Stimulated activated CD8-positive, alpha-beta memory T cell treated with anti-CD3 and anti-CD28 coated beads, Interleukin-4, amount 100 ng/mL, for 1 hour (primary cell): ENCODE data around the gene MRPL17.
A peak's percentile ranks its signal among the peaks of the same experiment; 100 is the strongest.
"Not testable (repeated sequence)": the region's sequence is repeated elsewhere in the genome, so short reads cannot be mapped to it uniquely, and the experiment has no call there.

Source experiments
- DNase-seq, 2 donors: peaks; one replicate each; pipeline ENCODE4 v3.0.0-alpha.2; 2020; ENCODE audit warnings: low read depth in 2 of 2, low spot score in 1 of 2

Gene MRPL17

DNA sequence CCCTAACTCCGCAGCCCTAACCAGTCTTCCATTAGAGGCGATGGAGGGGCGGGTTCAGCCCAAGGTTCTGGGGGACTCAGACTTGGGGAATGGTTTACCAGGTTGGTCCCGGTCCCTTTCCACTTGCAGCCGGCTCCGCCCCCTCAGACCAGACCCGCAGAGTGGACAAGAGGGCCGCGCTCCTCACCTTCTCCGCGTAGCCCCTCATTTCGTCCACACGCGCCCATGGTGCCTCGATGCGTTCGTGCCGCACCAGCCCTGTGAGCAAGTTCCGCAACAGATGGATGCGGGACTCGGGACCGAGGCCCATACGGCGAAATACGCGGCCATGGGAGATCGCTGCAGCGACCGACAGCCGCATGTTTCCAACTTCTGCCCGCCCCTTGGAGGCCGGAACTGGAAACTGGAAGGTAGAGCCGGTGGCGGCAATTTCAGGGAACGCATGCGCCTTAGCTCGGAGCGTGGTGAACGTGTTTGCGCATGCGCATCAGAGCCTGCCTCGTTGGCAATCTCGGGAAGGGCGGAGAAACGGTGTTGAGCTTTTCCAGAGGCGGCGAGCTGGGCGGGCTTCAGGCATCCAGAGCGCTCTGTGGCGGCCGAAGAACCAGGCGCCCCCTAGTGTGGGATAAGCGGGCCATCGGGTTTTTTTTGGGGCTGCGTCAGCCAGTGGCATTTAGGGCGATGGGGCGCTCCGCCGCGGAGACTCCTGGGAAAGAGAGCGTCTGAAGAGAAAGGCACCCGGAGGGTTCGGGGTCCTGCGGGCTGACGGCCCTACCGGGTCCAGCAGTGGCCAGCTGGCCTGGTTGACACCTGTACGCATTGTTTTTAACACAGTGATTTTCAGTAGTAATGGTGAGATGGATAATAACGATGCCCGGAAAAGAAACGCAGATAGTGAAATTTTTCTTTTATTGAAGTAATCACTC is at the start of gene MRPL17:
MRPL17 (minus strand) TSS at position 405 of the 926 bp plus-strand sequence; CDS start at position 361, 44 bp downstream.
- DNase-seq: peak; percentile 96 to 99

DNA sequence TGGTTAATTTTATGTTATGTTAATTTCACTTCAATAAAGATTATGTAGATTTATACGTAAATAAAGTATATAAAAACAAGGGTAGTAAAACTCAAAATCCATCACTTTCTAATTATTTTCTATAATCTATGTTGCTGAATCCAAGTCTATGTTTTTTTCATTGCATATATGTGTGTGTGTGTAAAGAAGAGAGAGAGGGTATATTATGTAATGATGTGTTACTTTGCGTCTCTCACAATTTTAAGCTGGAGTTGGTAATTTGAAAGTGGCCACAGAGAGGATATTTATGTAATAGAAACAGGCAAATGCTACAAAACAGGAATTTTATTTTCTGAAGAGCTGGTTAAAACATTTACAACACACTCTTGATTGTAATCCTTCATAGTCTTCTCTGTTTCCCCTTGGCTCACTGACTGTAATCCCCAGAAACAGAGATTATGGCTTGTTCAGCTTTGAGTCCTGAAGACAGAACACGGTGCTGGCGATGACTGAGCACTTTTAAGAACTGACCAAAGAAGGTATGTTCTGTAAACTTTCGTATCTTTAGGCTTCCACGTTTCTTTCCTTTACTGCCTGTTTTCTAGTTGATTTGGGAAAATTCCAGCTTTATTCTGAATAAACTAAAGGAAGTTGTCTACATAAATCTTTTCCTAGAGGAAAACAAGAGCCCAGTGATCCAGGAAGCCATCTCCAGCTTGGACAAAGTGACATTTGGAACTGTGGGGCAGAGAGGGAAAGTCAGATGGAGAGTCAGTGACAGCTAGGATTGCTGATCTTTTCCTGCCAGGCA is 45.0 kb upstream of the MRPL17 start:
- no peak for DNase-seq

DNA sequence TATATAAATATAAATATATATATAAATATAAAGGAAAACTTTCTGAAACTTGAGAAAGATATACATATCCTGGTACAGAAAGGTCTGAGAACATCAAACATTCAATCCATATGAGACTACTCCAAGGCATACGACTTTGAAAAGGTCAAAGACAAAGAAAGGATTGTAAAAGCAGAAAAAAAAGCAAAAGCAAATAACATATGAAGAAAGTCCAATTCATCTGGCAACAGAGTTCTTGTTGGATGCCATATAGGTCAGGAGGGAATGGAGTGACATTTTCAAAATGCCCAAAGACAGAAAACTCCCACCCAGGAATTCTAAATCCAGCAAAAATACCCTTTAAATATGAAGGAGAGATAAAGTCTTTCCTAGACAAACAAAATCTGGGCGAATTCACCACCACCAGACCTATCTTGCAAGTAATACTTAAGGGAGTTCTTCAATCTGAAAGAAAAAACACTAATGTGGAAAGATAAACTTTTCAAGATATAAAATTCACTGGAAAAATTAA is 42.3 kb upstream of the MRPL17 start:
- no peak for DNase-seq

DNA sequence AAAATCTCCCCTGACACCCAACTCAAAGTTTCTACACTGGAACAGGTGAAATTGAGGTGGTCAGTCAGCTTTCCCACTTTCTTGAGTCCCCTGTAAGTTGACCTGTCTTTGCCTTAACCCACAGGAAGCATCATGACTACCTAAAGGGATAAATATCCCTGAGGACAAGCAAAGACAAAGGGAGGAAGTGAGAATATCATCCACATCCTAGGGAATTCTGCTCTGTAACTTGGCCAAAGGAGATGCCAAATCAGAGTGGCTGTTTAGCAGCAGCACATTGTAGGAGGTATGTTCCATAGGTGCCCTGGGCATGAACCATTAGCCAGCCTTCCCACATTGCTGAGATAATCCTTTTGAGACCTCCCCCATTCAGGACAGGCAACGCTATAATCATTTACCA is 40.9 kb upstream of the MRPL17 start:
- no peak for DNase-seq

DNA sequence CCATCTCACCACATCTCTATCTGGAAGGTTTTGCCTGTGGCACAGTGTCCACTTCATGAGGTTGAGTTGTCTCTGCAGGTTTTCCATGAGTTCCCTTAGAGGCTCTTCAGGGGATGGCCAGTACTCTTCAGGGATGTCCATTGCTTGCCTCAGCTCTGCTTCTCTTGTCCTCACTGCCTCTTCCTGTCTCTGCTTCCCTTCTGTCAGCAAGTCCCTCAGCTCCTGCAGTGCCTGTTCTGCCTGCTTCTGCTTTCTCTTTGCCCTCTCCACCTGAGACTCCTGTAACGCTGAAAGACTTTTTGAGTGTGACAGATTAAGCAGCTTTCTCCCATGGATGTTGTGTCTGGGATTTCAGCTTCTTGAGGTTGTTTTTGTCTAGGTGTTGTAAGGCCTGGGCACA is 38.2 kb upstream of the MRPL17 start:
- DNase-seq: no peak

DNA sequence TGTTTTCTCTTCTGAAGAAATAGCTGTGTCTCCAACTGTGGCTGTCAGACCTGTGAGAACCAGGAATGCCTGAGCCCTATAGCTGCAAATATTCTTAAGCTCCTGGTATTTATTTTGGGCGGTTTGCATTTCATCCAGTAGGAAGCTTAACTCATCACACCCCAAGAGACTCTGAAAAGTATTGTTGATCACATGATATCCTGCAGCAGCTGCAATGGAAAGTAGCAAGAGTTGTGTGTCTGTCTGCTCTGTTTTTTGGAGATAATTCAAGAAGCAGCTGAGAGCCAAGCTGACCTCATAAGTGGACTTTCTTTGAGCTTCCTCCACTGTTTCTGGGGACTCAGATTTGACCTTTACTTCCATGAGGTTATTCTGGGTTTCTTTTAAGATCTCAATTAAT is 36.4 kb upstream of the MRPL17 start:
- DNase-seq: no peak

DNA sequence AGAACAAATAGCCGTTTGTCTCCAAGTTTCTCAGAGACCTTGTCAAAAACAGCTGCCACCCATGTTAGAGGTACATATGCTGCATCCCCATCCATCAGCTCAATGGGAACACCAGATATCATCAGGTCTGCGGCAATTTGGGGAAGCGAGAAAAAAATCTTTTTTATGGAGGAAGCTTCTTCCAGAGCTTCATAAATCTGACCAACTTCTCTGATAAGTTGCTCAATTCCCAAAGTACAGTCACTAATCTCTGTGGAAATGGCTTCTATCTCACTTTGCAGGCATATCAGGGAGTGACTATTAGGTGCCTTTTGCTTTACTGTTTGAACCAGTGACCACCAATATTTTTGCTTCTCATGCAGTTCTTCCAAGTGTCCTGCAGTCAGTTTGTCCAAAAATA is 34.3 kb upstream of the MRPL17 start:
- no peak for DNase-seq

DNA sequence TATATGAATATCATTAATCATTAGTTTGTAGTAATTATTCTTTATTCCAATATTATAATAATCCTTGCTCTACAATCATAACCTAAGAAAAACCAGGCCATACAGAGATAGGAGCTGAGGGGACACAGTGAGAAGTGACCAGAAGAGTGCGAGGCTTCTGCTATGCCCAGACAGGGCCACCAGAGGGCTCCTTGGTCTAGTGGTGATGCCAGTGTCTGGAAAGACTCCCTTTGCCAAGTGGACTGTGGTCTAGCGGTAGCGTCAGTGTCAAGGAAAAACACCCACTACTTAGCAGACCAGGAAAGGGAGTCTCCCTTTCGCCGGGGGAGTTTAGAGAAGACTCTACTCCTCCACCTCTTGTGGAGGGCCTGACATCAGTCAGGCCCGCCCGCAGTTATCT is 28.4 kb upstream of the MRPL17 start:
- DNase-seq: peak in 1 of 2 donors; percentile 24

DNA sequence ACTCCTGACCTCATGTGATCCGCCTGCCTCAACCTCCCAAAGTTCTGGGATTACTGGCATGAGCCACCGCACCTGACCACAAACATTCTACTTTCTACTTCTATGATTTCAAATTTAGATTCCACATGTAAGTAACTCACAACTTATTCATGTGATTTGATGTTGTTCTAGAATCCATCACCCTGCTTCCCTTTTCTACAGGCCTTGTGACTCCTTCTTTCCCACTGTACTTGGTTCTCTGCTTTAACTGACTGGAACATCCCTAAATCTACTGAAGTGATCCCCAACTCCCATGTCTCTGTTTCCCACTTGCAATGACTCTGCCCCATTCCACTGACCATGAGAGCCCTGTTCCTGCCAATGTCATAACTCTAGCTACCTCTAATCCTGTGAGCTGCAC is 25.7 kb upstream of the MRPL17 start:
- DNase-seq: no peak

DNA sequence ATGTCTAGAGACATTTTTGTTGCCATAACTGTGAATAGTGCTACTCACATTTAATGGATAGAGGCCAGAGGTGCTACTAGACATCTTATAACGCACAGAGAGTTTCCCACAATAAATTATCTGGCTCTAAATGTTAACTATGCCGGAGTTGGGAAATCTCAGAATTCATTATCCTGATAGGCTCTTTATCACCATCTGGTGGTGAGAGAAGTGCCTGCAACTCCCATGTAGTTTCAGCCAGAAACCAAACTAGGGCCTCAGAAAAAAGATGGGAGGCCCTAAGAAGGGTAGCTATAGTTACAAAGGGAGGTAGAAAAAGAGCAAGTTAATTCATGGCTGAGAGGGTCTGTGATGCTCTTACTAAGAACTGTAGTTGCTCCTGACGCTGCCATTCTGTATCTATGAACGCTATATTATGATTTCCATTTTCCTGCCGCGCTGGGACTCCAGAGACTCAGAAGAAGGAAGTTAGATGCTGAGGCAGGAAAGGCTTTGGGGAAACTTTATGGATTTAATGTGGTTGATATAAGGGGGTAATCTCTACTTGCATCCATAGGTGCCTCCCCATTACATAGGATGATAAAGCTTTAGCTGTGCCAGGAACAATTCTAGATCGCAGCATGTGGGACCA is 22.9 kb upstream of the MRPL17 start:
- no peak for DNase-seq

DNA sequence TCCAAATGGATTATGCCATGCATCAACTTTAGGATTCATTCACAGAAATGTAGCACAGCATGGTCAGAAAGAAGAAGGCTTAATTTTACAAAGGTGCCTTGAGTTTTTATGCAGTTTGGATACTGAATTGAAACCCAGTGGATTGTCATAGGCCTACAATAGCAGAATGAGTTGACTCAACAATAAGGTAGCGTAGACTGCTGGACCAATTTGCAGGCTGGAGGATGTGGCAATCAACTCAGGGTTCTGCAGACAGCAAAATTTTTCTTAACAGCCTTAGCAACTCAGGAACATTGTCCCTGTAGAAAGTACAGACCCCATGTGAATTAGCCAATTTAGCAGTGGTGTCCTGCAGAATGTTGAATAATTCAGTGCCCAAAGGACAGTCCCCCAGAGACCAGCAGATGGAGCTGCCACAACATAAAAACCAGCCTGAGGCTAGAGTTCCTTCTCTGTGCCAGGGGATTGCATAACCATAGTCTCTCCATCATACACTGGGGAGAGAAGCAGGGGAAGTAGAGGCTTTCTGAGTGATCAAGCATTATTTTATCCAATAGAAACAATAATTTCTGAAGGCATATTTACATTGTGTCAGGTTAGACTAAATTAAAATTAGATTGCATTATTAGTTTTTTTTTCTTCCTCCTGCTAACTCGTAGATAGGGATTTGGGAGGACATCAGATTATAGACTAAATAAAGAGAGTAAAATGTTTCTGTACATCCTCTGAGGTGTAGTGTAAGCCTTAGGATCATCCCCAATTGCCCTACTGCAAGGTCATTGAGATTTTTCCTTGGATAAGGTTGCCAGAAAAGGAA is 20.3 kb upstream of the MRPL17 start:
- no peak for DNase-seq

DNA sequence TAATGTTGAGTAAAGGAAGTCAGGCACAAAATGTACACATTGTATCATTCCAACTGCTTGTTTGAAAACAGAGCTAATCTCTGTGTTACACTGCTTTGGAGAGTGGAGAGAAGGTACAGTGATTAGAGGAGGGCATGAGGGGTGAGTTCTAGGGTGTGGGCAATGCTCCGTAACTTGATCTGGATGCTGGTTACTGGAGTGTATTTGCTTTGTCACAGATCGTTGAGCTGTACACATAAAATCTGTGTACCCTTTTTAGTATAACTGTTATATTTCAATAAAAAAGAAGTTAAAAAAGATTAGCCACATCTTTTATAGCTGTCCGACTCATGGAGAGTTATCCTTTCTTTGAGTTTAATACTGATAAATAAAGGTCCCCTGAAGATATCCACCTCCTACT is 18.8 kb upstream of the MRPL17 start:
- not testable (repeated sequence) for DNase-seq

DNA sequence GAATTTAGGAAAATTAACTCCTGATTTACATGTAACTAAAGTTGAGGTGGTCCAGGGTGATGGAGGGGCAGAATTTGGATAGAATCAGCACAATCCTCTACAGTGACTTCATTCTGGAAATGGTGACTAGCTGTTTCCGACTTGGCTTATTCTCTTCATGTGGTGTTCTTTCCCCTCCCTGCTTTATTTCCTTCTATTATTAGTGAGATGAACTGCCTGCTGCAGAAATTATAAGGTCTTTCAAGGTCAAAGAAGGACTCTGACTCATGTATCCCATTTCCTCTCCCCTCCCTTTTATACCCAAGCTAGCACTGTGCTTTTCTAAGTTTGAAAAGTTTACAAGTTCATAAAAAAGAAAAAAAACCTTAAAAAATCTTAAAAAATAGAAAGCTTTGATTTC is 12.2 kb upstream of the MRPL17 start:
- DNase-seq: no peak

DNA sequence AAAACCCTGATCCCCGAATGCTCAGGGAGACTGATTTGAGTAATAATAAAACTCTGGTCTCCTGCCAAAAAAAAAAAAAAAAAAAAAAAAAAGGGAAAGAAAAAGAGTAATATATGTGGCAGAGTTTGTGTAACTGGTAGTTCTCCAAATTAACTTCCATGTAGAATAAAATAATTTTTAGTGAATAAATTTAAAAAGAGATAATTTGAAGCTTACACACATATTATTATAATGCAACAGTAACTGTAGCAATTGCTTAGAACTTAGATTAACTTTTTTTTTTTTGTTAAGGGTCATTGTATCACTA is 11.0 kb upstream of the MRPL17 start:
- DNase-seq: no peak

DNA sequence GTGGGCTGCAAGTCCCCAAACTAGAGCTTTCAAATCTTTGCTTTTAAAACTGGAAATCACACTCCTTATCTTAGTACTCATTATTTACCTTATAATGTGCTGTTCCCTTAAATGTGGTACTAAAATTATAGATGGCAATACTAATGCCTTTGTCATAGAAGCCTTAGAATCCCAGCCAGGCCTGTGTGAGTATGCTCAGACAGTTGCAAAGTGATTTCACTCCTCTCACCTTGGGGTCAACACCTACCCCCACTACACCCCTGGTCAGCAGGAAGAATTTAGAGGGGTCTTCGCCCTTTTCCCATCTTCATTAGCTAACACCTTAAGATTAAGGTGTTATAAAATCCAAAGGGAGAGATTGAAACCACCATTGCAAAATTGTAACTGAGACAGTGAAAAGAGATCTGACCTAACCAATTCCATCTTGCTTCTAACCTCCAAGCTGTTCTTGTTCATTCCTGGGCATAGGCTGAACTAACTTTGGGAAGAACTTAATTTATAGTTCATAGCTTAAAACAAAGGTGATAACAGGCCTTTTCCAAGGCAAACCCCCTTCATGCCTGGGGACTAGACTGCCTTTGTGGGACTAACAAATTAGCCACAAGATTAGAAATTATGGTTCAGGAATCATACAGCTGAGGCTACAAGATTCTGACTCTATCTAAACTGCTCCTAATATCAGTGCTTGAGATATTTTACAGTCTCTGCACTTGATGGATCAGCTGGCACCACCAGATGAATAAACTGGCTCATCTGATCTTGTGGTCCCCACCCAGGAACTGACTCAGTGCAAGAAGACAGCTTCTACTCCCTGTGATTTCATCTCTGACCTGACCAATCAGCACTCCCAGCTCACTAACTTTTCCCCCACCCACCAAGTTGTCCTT is 10.4 kb upstream of the MRPL17 start:
- DNase-seq: no peak

DNA sequence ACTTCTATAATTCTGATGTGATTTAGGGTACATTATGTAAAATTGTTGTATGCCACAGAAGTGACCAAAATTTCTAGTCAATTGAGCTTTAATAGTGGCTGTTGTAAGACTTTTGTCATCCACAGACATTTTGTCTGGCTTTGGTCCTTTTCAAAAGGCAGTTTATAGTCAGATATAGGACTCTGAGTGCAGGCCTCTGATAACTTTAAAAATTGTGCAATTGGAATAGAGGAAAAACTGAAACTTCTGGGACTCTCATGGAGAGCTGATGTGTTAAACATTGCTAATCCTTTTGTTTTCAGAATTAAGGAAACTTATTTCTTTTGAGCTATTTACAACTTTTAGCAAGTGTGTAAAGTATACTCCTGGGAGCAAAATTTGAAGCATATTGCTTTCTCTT is 9.0 kb upstream of the MRPL17 start:
- no peak for DNase-seq

DNA sequence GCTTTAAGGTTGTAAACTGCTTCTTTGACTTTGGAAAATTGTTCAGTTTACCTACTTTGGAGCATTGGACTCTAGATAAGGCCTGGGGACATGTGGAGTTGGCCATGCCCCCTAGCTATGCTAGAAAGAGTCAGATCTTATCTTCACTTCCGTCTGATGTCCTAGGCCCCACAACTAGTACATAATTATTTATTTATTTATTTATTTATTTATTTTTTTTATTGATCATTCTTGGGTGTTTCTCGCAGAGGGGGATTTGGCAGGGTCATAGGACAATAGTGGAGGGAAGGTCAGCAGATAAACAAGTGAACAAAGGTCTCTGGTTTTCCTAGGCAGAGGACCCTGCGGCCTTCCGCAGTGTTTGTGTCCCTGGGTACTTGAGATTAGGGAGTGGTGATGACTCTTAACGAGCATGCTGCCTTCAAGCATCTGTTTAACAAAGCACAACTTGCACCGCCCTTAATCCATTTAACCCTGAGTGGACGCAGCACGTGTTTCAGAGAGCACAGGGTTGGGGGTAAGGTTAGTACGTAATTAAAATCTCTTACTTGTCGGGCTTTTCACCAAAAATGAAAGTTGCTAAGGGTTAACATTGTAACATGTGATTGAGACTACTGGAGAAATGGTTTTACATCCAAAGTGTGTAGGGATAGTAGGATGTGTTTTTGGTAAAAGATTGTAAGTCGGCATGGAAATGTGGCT is 7.4 kb upstream of the MRPL17 start:
- DNase-seq: not testable (repeated sequence)

DNA sequence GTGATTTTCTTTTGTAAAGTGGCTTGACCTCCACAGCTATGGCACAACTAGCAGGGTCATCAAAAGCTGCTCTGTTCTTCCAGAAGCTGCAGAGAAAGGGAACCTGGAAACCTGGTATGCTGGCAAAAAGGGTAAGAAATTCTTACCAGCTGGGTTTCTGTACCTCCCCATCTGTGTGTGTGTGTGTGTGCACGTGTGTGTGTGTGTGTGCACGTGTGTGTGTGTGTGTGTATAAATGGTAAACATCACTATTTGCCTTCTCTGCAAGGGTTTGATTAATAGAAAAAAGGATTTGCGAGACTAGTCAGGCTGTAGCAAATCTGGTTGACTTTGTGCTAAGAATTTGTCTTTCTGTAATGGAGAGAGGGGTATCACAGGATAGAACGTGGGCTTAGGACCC is 4.7 kb upstream of the MRPL17 start:
- no peak for DNase-seq

DNA sequence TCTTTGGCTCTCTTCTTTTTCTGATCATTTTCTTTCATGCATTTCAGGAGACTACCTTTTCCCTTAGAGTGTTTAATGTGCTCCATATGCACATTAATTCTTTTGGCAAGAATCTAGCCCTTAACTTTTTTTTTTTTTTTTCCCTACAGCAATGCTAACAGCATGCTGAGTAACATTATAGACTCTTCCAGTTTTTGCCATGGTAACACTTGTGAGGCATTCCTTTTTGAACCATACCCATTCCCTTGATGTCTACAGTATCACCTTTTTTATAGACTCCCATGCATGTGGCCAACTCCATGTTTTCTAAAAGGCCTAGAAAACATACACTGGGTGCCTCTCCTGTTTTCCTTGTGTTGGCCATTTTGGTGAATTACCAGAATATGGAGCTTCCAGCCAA is 2.9 kb upstream of the MRPL17 start:
- DNase-seq: no peak
